ENCODE results near the gene CBARP.
"Not testable (repeated sequence)": the region's sequence is repeated elsewhere in the genome, so short reads cannot be mapped to it uniquely, and the experiment has no call there.

CBARP gene

GRCh38 chr19:1253514-1254080 is 15.8 kb upstream of the CBARP start:
- DNase-seq (ENCODE audit: low spot score) (peak; percentile 57), FAIRE-seq (no peak)

- FAIRE-seq (peak; percentile 80), DNase-seq (ENCODE audit: low spot score) (peak; percentile 96)
These were observed 15.2 kb upstream of the CBARP start for GRCh38 chr19:1252821-1253513.

- DNase-seq (ENCODE audit: low spot score) (peak; percentile 91), FAIRE-seq (peak; percentile 87)
These were observed 14.5 kb upstream of the CBARP start for GRCh38 chr19:1252221-1252820.

- DNase-seq (ENCODE audit: low spot score) (peak; percentile 65), FAIRE-seq (no peak)
These were observed 13.8 kb upstream of the CBARP start for GRCh38 chr19:1251330-1252220.

- peak; percentile 19 for DNase-seq (ENCODE audit: low spot score)
- FAIRE-seq: no peak
These were observed 12.8 kb upstream of the CBARP start for GRCh38 chr19:1250437-1251260.

- FAIRE-seq (no peak), DNase-seq (ENCODE audit: low spot score) (no peak)
These were observed 12.2 kb upstream of the CBARP start for GRCh38 chr19:1249990-1250436.

GRCh38 chr19:1249298-1249989 is 11.6 kb upstream of the CBARP start:
- FAIRE-seq (no peak), DNase-seq (ENCODE audit: low spot score) (peak; percentile 92)

GRCh38 chr19:1248786-1249297 is 11.0 kb upstream of the CBARP start:
- DNase-seq (ENCODE audit: low spot score) (peak; percentile 60), FAIRE-seq (no peak)

GRCh38 chr19:1248139-1248785 is 10.5 kb upstream of the CBARP start, which contains the start of gene MIDN:
TSS of gene MIDN (plus strand) at chr19:1248583. CDS start at chr19:1250297, 1,714 bp downstream.
- DNase-seq (ENCODE audit: low spot score) (peak; percentile 85), FAIRE-seq (no peak)

- DNase-seq (ENCODE audit: low spot score): no peak
- no peak for FAIRE-seq
These were observed 9.9 kb upstream of the CBARP start for GRCh38 chr19:1247748-1248138.

GRCh38 chr19:1246265-1247087 is 8.7 kb upstream of the CBARP start:
- not testable (repeated sequence) for DNase-seq (ENCODE audit: low spot score); FAIRE-seq

- DNase-seq (ENCODE audit: low spot score) (no peak), FAIRE-seq (no peak)
These were observed 7.9 kb upstream of the CBARP start for GRCh38 chr19:1245494-1246264.

- no peak for FAIRE-seq
- DNase-seq (ENCODE audit: low spot score): peak; percentile 21
These were observed 7.1 kb upstream of the CBARP start for GRCh38 chr19:1244693-1245451.

GRCh38 chr19:1243768-1244692 is 6.2 kb upstream of the CBARP start:
- FAIRE-seq (no peak), DNase-seq (ENCODE audit: low spot score) (peak; percentile 64)

GRCh38 chr19:1241417-1242095 is 3.8 kb upstream of the CBARP start, which contains the start of gene ATP5F1D:
TSS of gene ATP5F1D (plus strand) at chr19:1241751. CDS start at chr19:1241851, 100 bp downstream.
- DNase-seq (ENCODE audit: low spot score): peak; percentile 88
- FAIRE-seq: peak; percentile 15

Measured in RCC 7860 (cell line).